A549 treated with dexamethasone at 1 μM for 4 hours (cell line): ENCODE results near the gene MFGE8. TPM values are rescaled to one million over a fixed set of nuclear protein-coding genes. Genes with fewer than 3 reads are reported as not detected.

Source experiments
- total RNA-seq: library from RNA; stranded (reverse); fragments of 200-300 nt; extraction: Qiagen RNA extraction; gene quantifications from 5 replicates; pipeline ENCODE4 v1.2.3, GENCODE V29; 2022

The MFGE8 gene, protein sequence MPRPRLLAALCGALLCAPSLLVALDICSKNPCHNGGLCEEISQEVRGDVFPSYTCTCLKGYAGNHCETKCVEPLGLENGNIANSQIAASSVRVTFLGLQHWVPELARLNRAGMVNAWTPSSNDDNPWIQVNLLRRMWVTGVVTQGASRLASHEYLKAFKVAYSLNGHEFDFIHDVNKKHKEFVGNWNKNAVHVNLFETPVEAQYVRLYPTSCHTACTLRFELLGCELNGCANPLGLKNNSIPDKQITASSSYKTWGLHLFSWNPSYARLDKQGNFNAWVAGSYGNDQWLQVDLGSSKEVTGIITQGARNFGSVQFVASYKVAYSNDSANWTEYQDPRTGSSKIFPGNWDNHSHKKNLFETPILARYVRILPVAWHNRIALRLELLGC
- total RNA-seq, result 261 to 348 TPM (median 303 TPM) in 5 replicates

DNA sequence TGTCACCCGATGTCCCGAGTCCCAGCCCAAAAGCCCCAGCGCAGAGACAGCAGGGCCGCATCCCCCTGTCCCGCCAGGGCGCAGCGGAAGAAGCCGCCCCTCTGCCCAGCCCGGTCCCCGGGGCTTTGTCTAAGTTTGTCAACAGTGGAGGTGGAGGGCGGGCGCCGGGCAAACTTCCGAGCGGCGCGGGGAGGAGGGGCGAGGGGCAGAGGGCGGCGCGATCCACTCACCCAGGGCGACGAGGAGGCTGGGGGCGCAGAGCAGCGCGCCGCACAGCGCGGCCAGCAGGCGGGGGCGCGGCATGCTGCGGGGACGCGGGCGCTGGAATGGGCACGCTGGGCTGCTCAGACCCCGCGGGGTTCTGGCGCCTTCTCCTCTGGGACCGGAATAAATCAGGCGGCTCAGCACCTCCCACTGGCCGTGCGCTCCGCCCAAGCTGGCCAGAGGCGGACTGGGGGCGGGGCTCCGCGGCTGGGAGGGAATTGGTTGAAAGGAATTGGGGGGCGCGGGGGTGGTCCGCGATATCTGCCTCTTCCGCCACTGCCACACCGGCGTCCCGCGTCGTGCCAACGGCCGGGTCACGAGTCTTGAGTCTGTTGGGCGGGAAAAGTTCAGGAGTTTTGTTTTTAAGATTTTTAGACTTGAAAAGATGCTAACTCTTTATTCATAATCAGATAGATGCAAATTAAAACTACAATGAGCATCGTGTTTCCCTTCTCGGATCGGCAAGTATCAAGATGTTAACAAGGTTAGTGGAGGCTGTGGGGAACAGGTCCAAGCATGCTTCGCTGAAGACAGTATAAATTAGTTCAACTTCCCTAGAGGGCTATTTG lies at the start of gene MFGE8:
MFGE8 (minus strand) TSS at position 363 of the 833 bp plus-strand sequence; CDS start at position 303, 60 bp downstream.

DNA sequence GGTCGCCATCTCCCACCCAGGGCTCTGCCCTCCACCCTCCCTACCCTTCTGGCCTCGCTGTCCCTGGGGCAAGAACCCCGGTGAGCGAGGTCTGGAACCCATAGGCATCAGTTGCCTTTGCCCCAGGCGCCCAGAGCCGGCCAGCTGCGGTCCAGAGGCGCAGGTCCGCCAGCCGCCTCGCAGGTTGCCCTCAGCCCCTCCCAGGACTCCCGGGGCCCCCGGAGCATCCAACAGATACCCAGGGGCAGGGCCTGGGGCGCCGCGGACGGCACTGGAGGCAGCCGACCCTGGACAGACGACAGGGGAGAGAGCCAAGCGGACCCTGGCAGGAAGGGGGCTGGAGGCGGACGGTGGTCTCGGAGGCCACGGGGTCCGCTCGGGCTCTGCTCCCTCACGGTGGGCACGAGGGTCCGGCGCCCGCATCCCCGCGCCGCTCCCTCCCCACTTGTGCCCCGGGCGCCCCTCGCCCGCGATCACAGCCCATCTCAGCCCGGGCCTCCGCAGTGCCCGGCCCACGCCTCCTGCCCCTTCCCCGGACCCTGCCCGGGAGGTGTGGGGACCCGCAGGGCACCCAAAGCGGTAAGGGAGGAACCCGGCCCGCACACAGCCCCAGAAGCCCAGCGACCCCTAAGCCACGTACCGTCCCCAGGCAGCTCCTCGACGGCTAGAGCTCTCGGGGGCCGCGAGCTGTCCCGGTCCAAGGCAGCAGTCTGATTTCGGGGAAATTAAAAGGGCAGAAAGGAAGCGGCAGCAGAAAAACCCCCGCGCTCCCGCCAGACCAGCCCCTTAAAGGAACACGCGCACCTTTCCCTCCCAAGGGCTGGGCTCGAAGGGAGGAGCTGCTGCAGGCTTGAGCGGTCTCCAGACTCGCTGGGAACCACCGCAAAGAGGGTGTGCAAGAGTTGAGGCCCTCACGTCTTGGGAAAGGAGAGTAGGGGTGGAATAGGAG lies 18.1 kb downstream of the MFGE8 start, which contains the start of gene HAPLN3:
HAPLN3 (minus strand) TSS at position 726 of the 949 bp plus-strand sequence. CDS start 8,246 bp downstream, outside the sequence.

Other genes with a start within 250 kb of the MFGE8 start
- gene ACAN, start 109.9 kb downstream of the MFGE8 start, total RNA-seq, result 0.82 to 1.2 TPM (median 1.2 TPM) in 5 replicates
- 19.0 to 24.8 TPM (median 23.2 TPM) in 5 replicates for gene HAPLN3, start 17.8 kb downstream of the MFGE8 start, total RNA-seq
- 102 to 214 TPM (median 176 TPM) in 5 replicates for gene ABHD2, start 175.1 kb upstream of the MFGE8 start, total RNA-seq